A673 (cell line): ENCODE results near the gene SLAMF7. TPM values are rescaled to one million over a fixed set of nuclear protein-coding genes. Genes with fewer than 3 reads are reported as not detected.
A peak's percentile ranks its signal among the peaks of the same experiment; 100 is the strongest.
"Not testable (repeated sequence)": the region's sequence is repeated elsewhere in the genome, so short reads cannot be mapped to it uniquely, and the experiment has no call there.

Experiments
- Bru-seq: library from RNA; stranded (reverse); fragments of 400-500 nt; gene quantifications from one replicate; lab custom pipeline; 2021; lab: Mats Ljungman, UMichigan
- BruChase-seq, 2 experiments: library from RNA; stranded (reverse); fragments of 400-500 nt; gene quantifications; one replicate each; lab custom pipeline; 2021; lab: Mats Ljungman, UMichigan
- BruUV-seq: library from RNA; stranded (reverse); fragments of 400-500 nt; replicated peaks from 2 replicates; lab custom pipeline; 2021; lab: Mats Ljungman, UMichigan
- CTCF ChIA-PET: fragments of 300-600 bp; sonication (Branson Sonifier 250); formaldehyde crosslinking; loops from one replicate; lab custom pipeline; 2022; ENCODE audit warnings: antibody characterized with exemption; lab: Charles Lee
- POLR2A ChIA-PET: fragments of 300-600 bp; sonication (Branson Sonifier 250); formaldehyde crosslinking; loops from one replicate; lab custom pipeline; 2022; ENCODE audit warnings: antibody characterized with exemption; ENCODE audit not compliant: low non-redundant PET; lab: Charles Lee
- DNase-seq: peaks from one replicate; pipeline ENCODE4 v3.0.0-alpha.2; 2015; ENCODE audit warnings: low spot score
- H3K27ac ChIP-seq: fragments of 200-600 bp; sonication (generic); 2 replicates; pipeline ENCODE4 v1.5.1; 2016; ENCODE audit warnings: mixed run types, low read depth, mild to moderate bottlenecking, mixed read lengths, antibody characterized with exemption, low read length; ENCODE audit not compliant: poor library complexity, severe bottlenecking
- H3K27me3 ChIP-seq: fragments of 200-600 bp; sonication (generic); replicated peaks from 2 replicates; pipeline ENCODE4 v1.6.1; 2017; ENCODE audit warnings: mixed run types, low read depth, mild to moderate bottlenecking, mixed read lengths, antibody characterized with exemption, low read length; ENCODE audit not compliant: insufficient read depth, poor library complexity
- H3K36me3 ChIP-seq: fragments of 200-600 bp; sonication (generic); 2 replicates; pipeline ENCODE4 v1.6.1; 2016; ENCODE audit warnings: mixed run types, mild to moderate bottlenecking, mixed read lengths, antibody characterized with exemption, low read length; ENCODE audit not compliant: insufficient read depth, poor library complexity, severe bottlenecking
- H3K4me1 ChIP-seq: fragments of 200-600 bp; sonication (generic); 2 replicates; pipeline ENCODE4 v1.6.1; 2017; ENCODE audit warnings: mixed run types, mild to moderate bottlenecking, mixed read lengths, antibody characterized with exemption, low read length; ENCODE audit not compliant: insufficient read depth, poor library complexity, severe bottlenecking
- H3K4me3 ChIP-seq: fragments of 200-600 bp; sonication (generic); 2 replicates; pipeline ENCODE4 v1.5.1; 2016; ENCODE audit warnings: low read depth, mixed run types, mild to moderate bottlenecking, mixed read lengths, low read length; ENCODE audit not compliant: poor library complexity, severe bottlenecking
- H3K9me3 ChIP-seq: fragments of 200-600 bp; sonication (generic); 2 replicates; pipeline ENCODE4 v1.6.1; 2016; ENCODE audit warnings: mixed run types, low read depth, mild to moderate bottlenecking, mixed read lengths, antibody characterized with exemption, low read length; ENCODE audit not compliant: poor library complexity, severe bottlenecking
- CTCF ChIP-seq: fragments of 300-800, 200-600 bp; sonication (generic); conservative IDR thresholded peaks from 2 replicates; pipeline ENCODE4 v1.5.1; 2017; ENCODE audit warnings: low read depth, mild to moderate bottlenecking, antibody characterized with exemption, low read length, moderate library complexity, mixed read lengths
- EZH2 ChIP-seq: fragments of 200-600 bp; sonication (generic); IDR thresholded peaks from 2 replicates; pipeline ENCODE4 v1.6.1; 2017; ENCODE audit warnings: borderline replicate concordance, low read depth, mild to moderate bottlenecking, mixed read lengths, antibody characterized with exemption, low read length; ENCODE audit not compliant: poor library complexity, severe bottlenecking
- intact Hi-C: fragments of 100-400 bp; cut with micrococcal nuclease; formaldehyde crosslinking; loops from one replicate; pipeline ENCODE4 v1.10.0; 2022; ENCODE audit not compliant: unreplicated experiment
- long read RNA-seq: library from polyadenylated mRNA; stranded (forward); transcript quantifications from one replicate; pipeline ENCODE4 v2.0.0, GENCODE V29; 2022
- total RNA-seq: library from RNA; stranded (reverse); gene quantifications from 2 replicates; pipeline ENCODE4 v1.2.3, GENCODE V29; 2021

Gene SLAMF7, protein sequence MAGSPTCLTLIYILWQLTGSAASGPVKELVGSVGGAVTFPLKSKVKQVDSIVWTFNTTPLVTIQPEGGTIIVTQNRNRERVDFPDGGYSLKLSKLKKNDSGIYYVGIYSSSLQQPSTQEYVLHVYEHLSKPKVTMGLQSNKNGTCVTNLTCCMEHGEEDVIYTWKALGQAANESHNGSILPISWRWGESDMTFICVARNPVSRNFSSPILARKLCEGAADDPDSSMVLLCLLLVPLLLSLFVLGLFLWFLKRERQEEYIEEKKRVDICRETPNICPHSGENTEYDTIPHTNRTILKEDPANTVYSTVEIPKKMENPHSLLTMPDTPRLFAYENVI
- total RNA-seq (not detected in 2 replicates), Bru-seq, nascent RNA (not detected), BruChase-seq, experiment 1, labeled RNA remaining after a 2-hour chase (not detected), BruChase-seq, experiment 2, labeled RNA remaining after a 6-hour chase (not detected)
- long read RNA-seq, result 0 reads

- no peaks in the 10 kb centered on the region for H3K9me3 ChIP-seq
- POLR2A ChIA-PET, result no interaction called here
- CTCF ChIA-PET, result no interaction called here
- peaks cover 6% of the 10 kb centered on the region for H3K27me3 ChIP-seq
- DNase-seq, result no peak
- no peaks in the 10 kb centered on the region for H3K4me1 ChIP-seq
- no peak for TF ChIP-seq CTCF
- no peak for TF ChIP-seq EZH2
- no peak within 1 kb of the TSS for H3K4me3 ChIP-seq
- H3K27ac ChIP-seq, result no peak within 1 kb of the TSS
- H3K36me3 ChIP-seq, result no peaks in the 10 kb centered on the region
- BruUV-seq, result no TSS peak
- intact Hi-C loops, result no loop called here
Observed at GRCh38 chr1:160739098-160739511, at the start of gene SLAMF7. Gene SLAMF7 (plus strand): TSS chr1:160739247. CDS start chr1:160739302, 55 bp downstream.

DNA sequence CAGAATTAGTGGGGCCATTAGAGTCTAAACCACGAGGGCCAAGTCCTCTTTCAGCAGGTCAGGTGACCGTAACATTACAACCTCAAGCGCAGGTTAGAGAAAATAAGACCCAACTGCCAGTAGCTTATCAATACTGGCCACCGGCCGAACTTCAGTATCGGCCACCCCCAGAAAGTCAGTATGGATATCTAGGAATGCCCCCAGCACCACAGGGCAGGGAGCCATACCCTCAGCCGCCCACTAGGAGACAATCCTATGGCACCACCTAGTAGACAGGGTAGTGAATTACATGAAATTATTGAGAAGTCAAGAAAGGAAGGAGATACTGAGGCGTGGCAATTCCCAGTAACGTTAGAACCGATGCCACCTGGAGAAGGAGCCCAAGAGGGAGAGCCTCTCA, 46.7 kb upstream of the SLAMF7 start:
- DNase-seq, result peak; percentile 37
- TF ChIP-seq CTCF, result peak; percentile 43
- H3K27me3 ChIP-seq, H3K4me1 ChIP-seq, CTCF ChIA-PET, H3K27ac ChIP-seq, BruUV-seq, H3K9me3 ChIP-seq, POLR2A ChIA-PET, H3K36me3 ChIP-seq, H3K4me3 ChIP-seq: not testable (repeated sequence)
- intact Hi-C loops, result loop anchor here (5.0 kb wide), 1 partner anchor 265 kb away; no protein-coding TSS in a partner anchor

DNA sequence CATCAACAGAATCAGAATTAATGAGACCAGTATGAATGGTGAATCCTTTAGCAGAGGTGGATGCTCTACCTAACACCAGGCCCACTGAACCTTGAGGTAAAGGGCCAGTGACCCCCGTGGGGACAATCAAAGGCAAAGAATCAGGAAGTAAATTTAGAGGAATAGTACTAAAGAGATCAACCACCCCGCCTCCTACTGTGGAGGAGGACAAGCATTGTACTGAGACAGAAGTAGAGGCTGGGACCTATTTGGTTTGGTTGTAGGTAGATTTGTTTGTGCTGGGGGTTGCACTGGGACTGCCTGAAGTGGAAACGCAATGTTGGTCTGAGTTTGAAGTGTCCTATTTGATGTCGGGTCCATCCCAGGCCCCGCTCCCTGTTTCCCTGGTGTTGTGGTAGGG, 36.9 kb upstream of the SLAMF7 start:
- Histone ChIP-seq H3K4me3 (no peak overlapping the region), H3K27ac (no peak overlapping the region), H3K9me3 (no peaks in the 10 kb centered on the region), H3K27me3 (peaks cover 18% of the 10 kb centered on the region), H3K4me1 (no peaks in the 10 kb centered on the region), H3K36me3 (no peaks in the 10 kb centered on the region)
- intact Hi-C loops, result no loop called here
- CTCF ChIA-PET, result no interaction called here
- no TSS peak for BruUV-seq
- DNase-seq, result no peak
- POLR2A ChIA-PET, result no interaction called here
- TF ChIP-seq EZH2 (no peak), CTCF (no peak)
